NCI-H226 (cell line): ENCODE data around the gene OSBPL6.
"Not testable (repeated sequence)": the region's sequence is repeated elsewhere in the genome, so short reads cannot be mapped to it uniquely, and the experiment has no call there.

Experiments used
- DNase-seq: peaks from one replicate; pipeline ENCODE4 v3.0.0-alpha.2; 2015

The OSBPL6 gene

GRCh38 chr2:178307650-178308049 lies 113.3 kb downstream of the OSBPL6 start:
- no peak for DNase-seq

GRCh38 chr2:178309541-178309940 lies 115.2 kb downstream of the OSBPL6 start:
- no peak for DNase-seq

GRCh38 chr2:178315078-178315477 lies 120.8 kb downstream of the OSBPL6 start:
- DNase-seq: no peak

- DNase-seq: no peak
Measured at GRCh38 chr2:178315488-178315948, 121.2 kb downstream of the OSBPL6 start.

GRCh38 chr2:178317811-178318210 lies 123.5 kb downstream of the OSBPL6 start:
- no peak for DNase-seq

- DNase-seq: no peak
Measured at GRCh38 chr2:178320011-178320585, 125.8 kb downstream of the OSBPL6 start.

GRCh38 chr2:178322068-178322467 lies 127.8 kb downstream of the OSBPL6 start:
- no peak for DNase-seq

- DNase-seq: not testable (repeated sequence)
Measured at GRCh38 chr2:178323331-178323730, 129.0 kb downstream of the OSBPL6 start.

- no peak for DNase-seq
Measured at GRCh38 chr2:178324077-178324476, 129.8 kb downstream of the OSBPL6 start.

- no peak for DNase-seq
Measured at GRCh38 chr2:178325268-178325667, 131.0 kb downstream of the OSBPL6 start.

GRCh38 chr2:178327516-178327915 lies 133.2 kb downstream of the OSBPL6 start:
- no peak for DNase-seq

- DNase-seq: no peak
Measured at GRCh38 chr2:178328037-178328436, 133.7 kb downstream of the OSBPL6 start.

- no peak for DNase-seq
Measured at GRCh38 chr2:178330175-178331017, 136.1 kb downstream of the OSBPL6 start.

- DNase-seq: no peak
Measured at GRCh38 chr2:178331474-178332432, 137.4 kb downstream of the OSBPL6 start.

- no peak for DNase-seq
Measured at GRCh38 chr2:178333851-178334250, 139.5 kb downstream of the OSBPL6 start.

GRCh38 chr2:178335230-178335629 lies 140.9 kb downstream of the OSBPL6 start:
- no peak for DNase-seq

GRCh38 chr2:178344121-178344520 lies 149.8 kb downstream of the OSBPL6 start:
- DNase-seq: no peak

GRCh38 chr2:178345951-178346350 lies 151.6 kb downstream of the OSBPL6 start:
- DNase-seq: no peak

- no peak for DNase-seq
Measured at GRCh38 chr2:178350051-178350450, 155.7 kb downstream of the OSBPL6 start.

- not testable (repeated sequence) for DNase-seq
Measured at GRCh38 chr2:178357704-178358103, 163.4 kb downstream of the OSBPL6 start.

- no peak for DNase-seq
Measured at GRCh38 chr2:178359192-178359912, 165.0 kb downstream of the OSBPL6 start.

GRCh38 chr2:178361588-178361987 lies 167.3 kb downstream of the OSBPL6 start:
- DNase-seq: no peak
